Germinal center (tissue), 1 donor: ENCODE data around the gene CAMKK2.
"Not testable (repeated sequence)": the region's sequence is repeated elsewhere in the genome, so short reads cannot be mapped to it uniquely, and the experiment has no call there.

Experiments
- DNase-seq: peaks from one replicate; pipeline ENCODE4 v3.0.0; 2012; ENCODE audit warnings: mixed read lengths, low spot score

The CAMKK2 gene

GRCh38 chr12:121223292-121224285 is 72.9 kb downstream of the CAMKK2 start:
- DNase-seq = no peak

- DNase-seq = no peak
Measured at GRCh38 chr12:121222847-121223246, 73.7 kb downstream of the CAMKK2 start.

- DNase-seq = no peak
Measured at GRCh38 chr12:121219353-121219986, 77.0 kb downstream of the CAMKK2 start.

GRCh38 chr12:121218588-121219352 is 77.7 kb downstream of the CAMKK2 start:
- DNase-seq = no peak

- DNase-seq = no peak
Measured at GRCh38 chr12:121217761-121218160, 78.7 kb downstream of the CAMKK2 start.

- DNase-seq = no peak
Measured at GRCh38 chr12:121217063-121217462, 79.4 kb downstream of the CAMKK2 start.

- no peak for DNase-seq
Measured at GRCh38 chr12:121216102-121216501, 80.4 kb downstream of the CAMKK2 start.

GRCh38 chr12:121214855-121215745 is 81.4 kb downstream of the CAMKK2 start:
- no peak for DNase-seq

- DNase-seq = no peak
Measured at GRCh38 chr12:121214166-121214777, 82.2 kb downstream of the CAMKK2 start.

- no peak for DNase-seq
Measured at GRCh38 chr12:121212875-121213274, 83.6 kb downstream of the CAMKK2 start.

GRCh38 chr12:121209624-121210572 is 86.6 kb downstream of the CAMKK2 start, which contains the start of gene P2RX4:
Gene P2RX4 (plus strand): TSS chr12:121210129. CDS start chr12:121210165, 36 bp downstream.
- DNase-seq = peak; percentile 88

- DNase-seq = no peak
Measured at GRCh38 chr12:121209221-121209620, 87.3 kb downstream of the CAMKK2 start.

GRCh38 chr12:121208571-121208970 is 87.9 kb downstream of the CAMKK2 start:
- not testable (repeated sequence) for DNase-seq

- DNase-seq = no peak
Measured at GRCh38 chr12:121205491-121205890, 91.0 kb downstream of the CAMKK2 start.

GRCh38 chr12:121203482-121203881 is 93.0 kb downstream of the CAMKK2 start:
- DNase-seq = no peak

- no peak for DNase-seq
Measured at GRCh38 chr12:121202407-121203355, 93.8 kb downstream of the CAMKK2 start.

GRCh38 chr12:121201140-121201539 is 95.4 kb downstream of the CAMKK2 start:
- not testable (repeated sequence) for DNase-seq

GRCh38 chr12:121198949-121199348 is 97.6 kb downstream of the CAMKK2 start:
- DNase-seq = no peak
